Skin epidermis (tissue), 12 donors: ENCODE measurements around the gene NFKBIA.
A peak's percentile ranks its signal among the peaks of the same experiment; 100 is the strongest.
"Not testable (repeated sequence)": the region's sequence is repeated elsewhere in the genome, so short reads cannot be mapped to it uniquely, and the experiment has no call there.

Experiments
- H3K27ac ChIP-seq, 21 experiments: fragments of 200-600 bp; sonication (generic) in 11 of 21; one replicate each; pipeline ENCODE4 v1.5.0; 2020; ENCODE audit warnings: mild to moderate bottlenecking in 3 of 21, inconsistent platforms in 2 of 21, moderate library complexity in 2 of 21
- H3K4me3 ChIP-seq, 7 experiments: fragments of 200-600 bp; sonication (generic) in 2 of 7; one replicate each; pipeline ENCODE4 v1.5.0; 2020; ENCODE audit warnings: inconsistent platforms in 2 of 7, mild to moderate bottlenecking in 2 of 7, moderate library complexity in 1 of 7

NFKBIA gene

GRCh38 chr14:35404449-35405303 is at the start of gene NFKBIA:
TSS of gene NFKBIA (minus strand) at chr14:35404749. CDS start at chr14:35404644, 105 bp downstream.
- Histone ChIP-seq H3K27ac (peak within 1 kb of the TSS; percentile 90 to 100 (median 100)), H3K4me3 (peak within 1 kb of the TSS; percentile 73 to 90 (median 83))

- no peak overlapping the region for H3K27ac ChIP-seq
- no peak overlapping the region for H3K4me3 ChIP-seq
Measured at GRCh38 chr14:35446450-35446849, 41.9 kb upstream of the NFKBIA start.

GRCh38 chr14:35444104-35444503 is 39.6 kb upstream of the NFKBIA start:
- H3K4me3 ChIP-seq, result no peak overlapping the region
- no peak overlapping the region for H3K27ac ChIP-seq

GRCh38 chr14:35441160-35441559 is 36.6 kb upstream of the NFKBIA start:
- no peak overlapping the region for H3K27ac ChIP-seq
- H3K4me3 ChIP-seq, result no peak overlapping the region

- Histone ChIP-seq H3K4me3 (no peak overlapping the region), H3K27ac (no peak overlapping the region)
Measured at GRCh38 chr14:35438910-35439713, 34.6 kb upstream of the NFKBIA start.

- H3K4me3 ChIP-seq, H3K27ac ChIP-seq: not testable (repeated sequence)
Measured at GRCh38 chr14:35438492-35438891, 33.9 kb upstream of the NFKBIA start.

GRCh38 chr14:35435177-35435576 is 30.6 kb upstream of the NFKBIA start:
- Histone ChIP-seq H3K27ac (no peak overlapping the region), H3K4me3 (no peak overlapping the region)

- Histone ChIP-seq H3K27ac (no peak overlapping the region), H3K4me3 (no peak overlapping the region)
Measured at GRCh38 chr14:35433826-35434225, 29.3 kb upstream of the NFKBIA start.

- Histone ChIP-seq H3K4me3 (no peak overlapping the region), H3K27ac (no peak overlapping the region)
Measured at GRCh38 chr14:35430459-35431199, 26.1 kb upstream of the NFKBIA start.

- no peak overlapping the region for H3K27ac ChIP-seq
- H3K4me3 ChIP-seq, result no peak overlapping the region
Measured at GRCh38 chr14:35429951-35430350, 25.4 kb upstream of the NFKBIA start.

GRCh38 chr14:35425850-35426249 is 21.3 kb upstream of the NFKBIA start:
- Histone ChIP-seq H3K27ac (no peak overlapping the region), H3K4me3 (no peak overlapping the region)

GRCh38 chr14:35423621-35424020 is 19.1 kb upstream of the NFKBIA start:
- H3K27ac ChIP-seq, result no peak overlapping the region
- no peak overlapping the region for H3K4me3 ChIP-seq

- Histone ChIP-seq H3K27ac (peak overlapping the region in 1 of 21 experiments; percentile 36), H3K4me3 (no peak overlapping the region)
Measured at GRCh38 chr14:35420036-35420811, 15.7 kb upstream of the NFKBIA start.

GRCh38 chr14:35419429-35419841 is 14.9 kb upstream of the NFKBIA start:
- Histone ChIP-seq H3K27ac (peak overlapping the region in 1 of 21 experiments; percentile 36), H3K4me3 (no peak overlapping the region)

GRCh38 chr14:35418093-35418492 is 13.5 kb upstream of the NFKBIA start:
- no peak overlapping the region for H3K27ac ChIP-seq
- no peak overlapping the region for H3K4me3 ChIP-seq

GRCh38 chr14:35416108-35416750 is 11.7 kb upstream of the NFKBIA start:
- H3K4me3 ChIP-seq, result no peak overlapping the region
- peak overlapping the region in 4 of 21 experiments; percentile 31 to 79 (median 63) for H3K27ac ChIP-seq

GRCh38 chr14:35414365-35414764 is 9.8 kb upstream of the NFKBIA start:
- Histone ChIP-seq H3K4me3 (no peak overlapping the region), H3K27ac (peak overlapping the region in 1 of 21 experiments; percentile 17)

GRCh38 chr14:35412272-35413056 is 7.9 kb upstream of the NFKBIA start:
- Histone ChIP-seq H3K4me3 (no peak overlapping the region), H3K27ac (no peak overlapping the region)
